Erythroblast (primary cell): Measurements from ENCODE around the gene CPXM2.

ENCODE experiments used
- GATA1 ChIP-seq: IDR thresholded peaks from 2 replicates; pipeline ENCODE4 v1.6.1; 2011; ENCODE audit warnings: low read depth, mild to moderate bottlenecking, control low read depth, low read length, moderate library complexity
- POLR2A ChIP-seq: IDR thresholded peaks from 2 replicates; pipeline ENCODE4 v1.6.1; 2011; ENCODE audit warnings: mild to moderate bottlenecking, low read length

- no peak for TF ChIP-seq POLR2A
- no peak for TF ChIP-seq GATA1
Measured at GRCh38 chr10:123843835-123844234, 47.8 kb downstream of the CPXM2 start.
